ENCODE measurements around the gene ZCCHC7. TPM values are rescaled to one million over a fixed set of nuclear protein-coding genes. Genes with fewer than 3 reads are reported as not detected.

Gene ZCCHC7
- total and polyA plus RNA-seq, 4 experiments from 2014 or later = 30.1 to 43.9 (median 38.8) TPM

GRCh38 chr9:37192803-37193202, 72.4 kb downstream of the ZCCHC7 start:
- H3K4me3 Mint-ChIP-seq = no peak overlapping the region
- no peaks in the 10 kb centered on the region for H3K27me3 Mint-ChIP-seq
- Histone ChIP-seq H3K36me3 (ENCODE audit: insufficient read depth, low read length) (peaks cover 4% of the 10 kb centered on the region), H3K27ac (ENCODE audit: low read depth, low read length) (no peak overlapping the region), H3K9me3 (ENCODE audit: control insufficient read depth in 1 of 2, low read length in 2 of 2) (no peaks in the 10 kb centered on the region), H3K27me3 (ENCODE audit: insufficient read depth, low read length) (no peaks in the 10 kb centered on the region), H3K4me3 (ENCODE audit: low read length in 2 of 2) (no peak overlapping the region), H3K4me1 (ENCODE audit: insufficient read depth, low read length) (peaks cover 13% of the 10 kb centered on the region)
- no peak for DNase-seq
- intact Hi-C loops (cut with micrococcal nuclease) = no loop called here
- no peak overlapping the region for H3K27ac Mint-ChIP-seq
- POLR2A ChIA-PET (ENCODE audit: partially characterized antibody) = no interaction called here
- H3K4me1 Mint-ChIP-seq = peaks cover 17 to 27% (median 24%) of the 10 kb centered on the region in 4 donors
- CTCF ChIA-PET (ENCODE audit: partially characterized antibody) = no interaction called here
- H3K36me3 Mint-ChIP-seq = peaks cover 16 to 24% of the 10 kb centered on the region in 2 donors
- peaks cover 0 to 4% (median 0%) of the 10 kb centered on the region in 8 donors for H3K9me3 Mint-ChIP-seq

- ChIA-PET CTCF (ENCODE audit: partially characterized antibody) (no interaction called here), POLR2A (ENCODE audit: partially characterized antibody) (interaction anchor here (0.5 to 1.4 kb wide), 3 partner anchors 16 to 106 kb away, joined by 3 read pairs; partner anchors contain the start of gene ZCCHC7)
- H3K36me3 Mint-ChIP-seq = peaks cover 11 to 20% of the 10 kb centered on the region in 2 donors
- peak overlapping the region in 1 of 8 donors; percentile 17 for H3K4me3 Mint-ChIP-seq
- DNase-seq = no peak
- H3K9me3 ChIP-seq (ENCODE audit: control insufficient read depth in 1 of 2, low read length in 2 of 2) = no peaks in the 10 kb centered on the region
- intact Hi-C loops (cut with micrococcal nuclease) = no loop called here
- H3K27me3 ChIP-seq (ENCODE audit: insufficient read depth, low read length) = no peaks in the 10 kb centered on the region
- no peaks in the 10 kb centered on the region for H3K36me3 ChIP-seq (ENCODE audit: insufficient read depth, low read length)
- no peaks in the 10 kb centered on the region for H3K27me3 Mint-ChIP-seq
- H3K4me3 ChIP-seq (ENCODE audit: low read length in 2 of 2) = no peak overlapping the region
- H3K9me3 Mint-ChIP-seq = peaks cover 0 to 2% (median 0%) of the 10 kb centered on the region in 8 donors
- peaks cover 34% of the 10 kb centered on the region for H3K4me1 ChIP-seq (ENCODE audit: insufficient read depth, low read length)
- no peak overlapping the region for H3K27ac ChIP-seq (ENCODE audit: low read depth, low read length)
- peaks cover 38 to 49% (median 43%) of the 10 kb centered on the region in 4 donors for H3K4me1 Mint-ChIP-seq
- peak overlapping the region in 2 of 7 donors; percentile 56 to 58 for H3K27ac Mint-ChIP-seq
These were observed 77.0 kb downstream of the ZCCHC7 start for GRCh38 chr9:37197158-37198038.

- H3K4me3 ChIP-seq (ENCODE audit: low read length in 2 of 2) = no peak overlapping the region
- intact Hi-C loops (cut with micrococcal nuclease) = no loop called here
These were observed 77.8 kb downstream of the ZCCHC7 start for GRCh38 chr9:37198039-37198729.

GRCh38 chr9:37198831-37199230, 78.5 kb downstream of the ZCCHC7 start:
- peak overlapping the region in 2 of 7 donors; percentile 4 to 22 for H3K27ac Mint-ChIP-seq
- peaks cover 0 to 6% (median 3%) of the 10 kb centered on the region in 8 donors for H3K9me3 Mint-ChIP-seq
- H3K36me3 ChIP-seq (ENCODE audit: insufficient read depth, low read length) = no peaks in the 10 kb centered on the region
- no peaks in the 10 kb centered on the region for H3K27me3 ChIP-seq (ENCODE audit: insufficient read depth, low read length)
- no peaks in the 10 kb centered on the region for H3K9me3 ChIP-seq (ENCODE audit: control insufficient read depth in 1 of 2, low read length in 2 of 2)
- ChIA-PET POLR2A (ENCODE audit: partially characterized antibody) (no interaction called here), CTCF (ENCODE audit: partially characterized antibody) (no interaction called here)
- peaks cover 34% of the 10 kb centered on the region for H3K4me1 ChIP-seq (ENCODE audit: insufficient read depth, low read length)
- peak overlapping the region in 1 of 8 donors; percentile 15 for H3K4me3 Mint-ChIP-seq
- no peaks in the 10 kb centered on the region for H3K27me3 Mint-ChIP-seq
- intact Hi-C loops (cut with micrococcal nuclease) = no loop called here
- DNase-seq = no peak
- H3K36me3 Mint-ChIP-seq = peaks cover 19 to 28% of the 10 kb centered on the region in 2 donors
- no peak overlapping the region for H3K27ac ChIP-seq (ENCODE audit: low read depth, low read length)
- H3K4me3 ChIP-seq (ENCODE audit: low read length in 2 of 2) = no peak overlapping the region
- H3K4me1 Mint-ChIP-seq = peaks cover 37 to 54% (median 44%) of the 10 kb centered on the region in 4 donors

More at GRCh38 chr9:37198039-37198729, 77.8 kb downstream of the ZCCHC7 start:
- Mint-ChIP-seq H3K9me3 (peaks cover 0 to 2% (median under 1%) of the 10 kb centered on the region in 8 donors), H3K27ac (peak overlapping the region in 3 of 7 donors; percentile 2 to 55 (median 4)), H3K36me3 (peaks cover 14 to 22% of the 10 kb centered on the region in 2 donors), H3K27me3 (no peaks in the 10 kb centered on the region), H3K4me3 (peak overlapping the region in 1 of 8 donors; percentile 13), H3K4me1 (peaks cover 38 to 49% (median 43%) of the 10 kb centered on the region in 4 donors)
- Histone ChIP-seq H3K4me1 (ENCODE audit: insufficient read depth, low read length) (peaks cover 34% of the 10 kb centered on the region), H3K36me3 (ENCODE audit: insufficient read depth, low read length) (no peaks in the 10 kb centered on the region), H3K27ac (ENCODE audit: low read depth, low read length) (no peak overlapping the region), H3K27me3 (ENCODE audit: insufficient read depth, low read length) (no peaks in the 10 kb centered on the region), H3K9me3 (ENCODE audit: control insufficient read depth in 1 of 2, low read length in 2 of 2) (no peaks in the 10 kb centered on the region)
- POLR2A ChIA-PET (ENCODE audit: partially characterized antibody) = interaction anchor here (1.0 kb wide), 1 partner anchor 78 kb away, joined by 3 read pairs; the partner anchor contains the start of gene ZCCHC7
- CTCF ChIA-PET (ENCODE audit: partially characterized antibody) = no interaction called here
- no peak for DNase-seq

- H3K4me3 ChIP-seq (ENCODE audit: low read length in 2 of 2) = no peak overlapping the region
- peak overlapping the region in 1 of 8 donors; percentile 8 for H3K4me3 Mint-ChIP-seq
- H3K27me3 ChIP-seq (ENCODE audit: insufficient read depth, low read length) = no peaks in the 10 kb centered on the region
- H3K4me1 ChIP-seq (ENCODE audit: insufficient read depth, low read length) = peaks cover 34% of the 10 kb centered on the region
- ChIA-PET POLR2A (ENCODE audit: partially characterized antibody) (interaction anchor here (1.0 kb wide), 1 partner anchor 15 kb away, joined by 4 read pairs; no protein-coding TSS in a partner anchor), CTCF (ENCODE audit: partially characterized antibody) (no interaction called here)
- DNase-seq = no peak
- peak overlapping the region in 2 of 7 donors; percentile 6 to 42 for H3K27ac Mint-ChIP-seq
- H3K27ac ChIP-seq (ENCODE audit: low read depth, low read length) = no peak overlapping the region
- peaks cover 0 to 8% (median 3%) of the 10 kb centered on the region in 8 donors for H3K9me3 Mint-ChIP-seq
- no peaks in the 10 kb centered on the region for H3K9me3 ChIP-seq (ENCODE audit: control insufficient read depth in 1 of 2, low read length in 2 of 2)
- no peaks in the 10 kb centered on the region for H3K27me3 Mint-ChIP-seq
- H3K36me3 Mint-ChIP-seq = peaks cover 21 to 42% of the 10 kb centered on the region in 2 donors
- peaks cover 31 to 52% (median 40%) of the 10 kb centered on the region in 4 donors for H3K4me1 Mint-ChIP-seq
- intact Hi-C loops (cut with micrococcal nuclease) = no loop called here
- no peaks in the 10 kb centered on the region for H3K36me3 ChIP-seq (ENCODE audit: insufficient read depth, low read length)
These were observed 80.1 kb downstream of the ZCCHC7 start for GRCh38 chr9:37200433-37201005.

GRCh38 chr9:37201581-37201980, 81.2 kb downstream of the ZCCHC7 start:
- ChIA-PET POLR2A (ENCODE audit: partially characterized antibody) (interaction anchor here (1.5 kb wide), 1 partner anchor 81 kb away, joined by 4 read pairs; the partner anchor contains the start of gene ZCCHC7), CTCF (ENCODE audit: partially characterized antibody) (interaction anchor here (1.0 kb wide), 1 partner anchor 12 kb away, joined by 4 read pairs; no protein-coding TSS in a partner anchor)
- no peak overlapping the region for H3K4me3 Mint-ChIP-seq
- H3K4me3 ChIP-seq (ENCODE audit: low read length in 2 of 2) = no peak overlapping the region
- H3K36me3 Mint-ChIP-seq = peaks cover 25 to 51% of the 10 kb centered on the region in 2 donors
- no peaks in the 10 kb centered on the region for H3K36me3 ChIP-seq (ENCODE audit: insufficient read depth, low read length)
- H3K27me3 ChIP-seq (ENCODE audit: insufficient read depth, low read length) = no peaks in the 10 kb centered on the region
- peaks cover 34% of the 10 kb centered on the region for H3K4me1 ChIP-seq (ENCODE audit: insufficient read depth, low read length)
- no peak overlapping the region for H3K27ac ChIP-seq (ENCODE audit: low read depth, low read length)
- H3K27ac Mint-ChIP-seq = no peak overlapping the region
- H3K27me3 Mint-ChIP-seq = no peaks in the 10 kb centered on the region
- DNase-seq = no peak
- H3K9me3 Mint-ChIP-seq = peaks cover 0 to 8% (median 3%) of the 10 kb centered on the region in 8 donors
- H3K9me3 ChIP-seq (ENCODE audit: control insufficient read depth in 1 of 2, low read length in 2 of 2) = no peaks in the 10 kb centered on the region
- intact Hi-C loops (cut with micrococcal nuclease) = no loop called here
- peaks cover 30 to 46% (median 37%) of the 10 kb centered on the region in 4 donors for H3K4me1 Mint-ChIP-seq

All from CD4-positive, alpha-beta memory T cell (primary cell).